ENCODE measurements around the gene IL12RB2. TPM values are rescaled to one million over a fixed set of nuclear protein-coding genes. Genes with fewer than 3 reads are reported as not detected.

Gene IL12RB2
- total RNA-seq, 1 experiment from 2014 or later = 0.22 TPM

- TF ChIP-seq SIN3A (IDR thresholded peaks at IDR 0.05; ENCODE audit: low read depth) = no peak
- no peak for TF ChIP-seq CBX3 (IDR thresholded peaks at IDR 0.05; ENCODE audit: low read depth)
- TF ChIP-seq, protein P1, sequence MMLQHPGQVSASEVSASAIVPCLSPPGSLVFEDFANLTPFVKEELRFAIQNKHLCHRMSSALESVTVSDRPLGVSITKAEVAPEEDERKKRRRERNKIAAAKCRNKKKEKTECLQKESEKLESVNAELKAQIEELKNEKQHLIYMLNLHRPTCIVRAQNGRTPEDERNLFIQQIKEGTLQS (IDR thresholded peaks at IDR 0.05) = no peak
- TF ChIP-seq YY1 (IDR thresholded peaks at IDR 0.05; ENCODE audit: extremely low read depth, insufficient replicate concordance, low read depth, low read length) = no peak
- no peaks in the 10 kb centered on the region for H3K9me2 ChIP-seq (ENCODE audit: insufficient read depth)
- DNase-seq (ENCODE audit: low read depth, low spot score) (no peak), ATAC-seq (no peak; the same call in 1 of the 2 replicates)
- intact Hi-C loops (cut with micrococcal nuclease) = no loop called here
- H3K4me3 ChIP-seq (replicated peaks in 1 of 2; ENCODE audit: low read depth in 1 of 2, low read length in 2 of 2) = no peak overlapping the region
- H3K79me2 ChIP-seq (ENCODE audit: insufficient read depth, low read length) = no peaks in the 10 kb centered on the region
- H3K27me3 ChIP-seq (ENCODE audit: insufficient read depth, low read length) = no peaks in the 10 kb centered on the region
- H3K36me3 ChIP-seq (ENCODE audit: control insufficient read depth in 1 of 2, insufficient read depth in 2 of 2, low read length in 2 of 2) = no peaks in the 10 kb centered on the region
- no peaks in the 10 kb centered on the region for H3K4me1 ChIP-seq (ENCODE audit: control insufficient read depth in 1 of 2, insufficient read depth in 2 of 2, low read length in 2 of 2)
- H3K4me2 ChIP-seq (ENCODE audit: low read length) = no peak overlapping the region
- H3K27ac ChIP-seq (ENCODE audit: low read depth, low read length) = no peak overlapping the region
- H4K20me1 ChIP-seq (ENCODE audit: insufficient read depth) = no peaks in the 10 kb centered on the region
- H2AFZ ChIP-seq (ENCODE audit: low read depth, low read length, poor library complexity, severe bottlenecking) = no peak overlapping the region
- no TSS peak for BruUV-seq (replicated peaks)
- H3K9ac ChIP-seq (ENCODE audit: low read length) = no peak overlapping the region
- CTCF ChIA-PET = interaction anchor here (0.6 to 1.0 kb wide), 2 partner anchors 71 to 239 kb away, joined by 3 read pairs; no protein-coding TSS in a partner anchor
- POLR2A ChIA-PET = no interaction called here
- H3K9me3 ChIP-seq (ENCODE audit: control insufficient read depth in 1 of 2, insufficient read depth in 1 of 2, low read depth in 1 of 2, low read length in 2 of 2) = no peaks in the 10 kb centered on the region
- RAD21 ChIA-PET (ENCODE audit: low non-redundant PET in 1 of 2, low total read pairs in 2 of 2, uncharacterized antibody in 2 of 2, unreplicated experiment in 2 of 2) = no interaction called here
Observed at GRCh38 chr1:67261680-67262079, 46.0 kb upstream of the IL12RB2 start.

DNA sequence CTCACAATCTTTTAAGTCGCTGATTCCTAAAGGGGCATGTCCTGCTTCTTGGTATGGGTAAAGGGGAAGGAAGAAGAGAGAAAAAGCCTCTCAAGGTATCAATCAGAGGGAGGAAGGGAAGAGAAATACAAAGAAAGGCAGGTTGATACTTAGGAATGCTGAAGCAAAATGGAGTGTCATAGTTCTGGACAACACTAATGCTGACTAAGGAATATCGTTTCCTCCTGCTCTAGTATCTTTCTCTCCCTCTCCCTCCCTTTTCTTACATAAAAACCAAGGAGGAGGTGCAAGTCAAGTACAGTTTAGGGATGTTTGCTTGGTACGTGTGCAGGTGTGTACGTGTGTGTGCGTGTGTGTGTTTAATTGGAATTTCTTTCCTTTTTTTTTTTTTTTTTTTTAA, 44.9 kb upstream of the IL12RB2 start:
- ChIA-PET CTCF (interaction anchor here (1.0 kb wide), 1 partner anchor 238 kb away, joined by 3 read pairs; no protein-coding TSS in a partner anchor), POLR2A (no interaction called here), RAD21 (ENCODE audit: low non-redundant PET in 1 of 2, low total read pairs in 2 of 2, uncharacterized antibody in 2 of 2, unreplicated experiment in 2 of 2) (no interaction called here)
- no TSS peak for BruUV-seq (replicated peaks)
- no peak for DNase-seq (ENCODE audit: low read depth, low spot score)
- H3K9me2 ChIP-seq (ENCODE audit: insufficient read depth) = no peaks in the 10 kb centered on the region
- H3K9me3 ChIP-seq (ENCODE audit: control insufficient read depth in 1 of 2, insufficient read depth in 1 of 2, low read depth in 1 of 2, low read length in 2 of 2) = no peaks in the 10 kb centered on the region
- intact Hi-C loops (cut with micrococcal nuclease) = no loop called here
- H3K27me3 ChIP-seq (ENCODE audit: insufficient read depth, low read length) = no peaks in the 10 kb centered on the region
- no peak overlapping the region for H2AFZ ChIP-seq (ENCODE audit: low read depth, low read length, poor library complexity, severe bottlenecking)
- no peak overlapping the region for H3K4me3 ChIP-seq (replicated peaks in 1 of 2; ENCODE audit: low read depth in 1 of 2, low read length in 2 of 2)
- H3K9ac ChIP-seq (ENCODE audit: low read length) = no peak overlapping the region
- ATAC-seq = no peak
- no peak overlapping the region for H3K27ac ChIP-seq (ENCODE audit: low read depth, low read length)
- no peaks in the 10 kb centered on the region for H3K4me1 ChIP-seq (ENCODE audit: control insufficient read depth in 1 of 2, insufficient read depth in 2 of 2, low read length in 2 of 2)
- no peaks in the 10 kb centered on the region for H3K36me3 ChIP-seq (ENCODE audit: control insufficient read depth in 1 of 2, insufficient read depth in 2 of 2, low read length in 2 of 2)
- no peak overlapping the region for H3K4me2 ChIP-seq (ENCODE audit: low read length)
- H4K20me1 ChIP-seq (ENCODE audit: insufficient read depth) = no peaks in the 10 kb centered on the region
- H3K79me2 ChIP-seq (ENCODE audit: insufficient read depth, low read length) = no peaks in the 10 kb centered on the region
- TF ChIP-seq, protein P2, sequence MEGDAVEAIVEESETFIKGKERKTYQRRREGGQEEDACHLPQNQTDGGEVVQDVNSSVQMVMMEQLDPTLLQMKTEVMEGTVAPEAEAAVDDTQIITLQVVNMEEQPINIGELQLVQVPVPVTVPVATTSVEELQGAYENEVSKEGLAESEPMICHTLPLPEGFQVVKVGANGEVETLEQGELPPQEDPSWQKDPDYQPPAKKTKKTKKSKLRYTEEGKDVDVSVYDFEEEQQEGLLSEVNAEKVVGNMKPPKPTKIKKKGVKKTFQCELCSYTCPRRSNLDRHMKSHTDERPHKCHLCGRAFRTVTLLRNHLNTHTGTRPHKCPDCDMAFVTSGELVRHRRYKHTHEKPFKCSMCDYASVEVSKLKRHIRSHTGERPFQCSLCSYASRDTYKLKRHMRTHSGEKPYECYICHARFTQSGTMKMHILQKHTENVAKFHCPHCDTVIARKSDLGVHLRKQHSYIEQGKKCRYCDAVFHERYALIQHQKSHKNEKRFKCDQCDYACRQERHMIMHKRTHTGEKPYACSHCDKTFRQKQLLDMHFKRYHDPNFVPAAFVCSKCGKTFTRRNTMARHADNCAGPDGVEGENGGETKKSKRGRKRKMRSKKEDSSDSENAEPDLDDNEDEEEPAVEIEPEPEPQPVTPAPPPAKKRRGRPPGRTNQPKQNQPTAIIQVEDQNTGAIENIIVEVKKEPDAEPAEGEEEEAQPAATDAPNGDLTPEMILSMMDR (IDR thresholded peaks at IDR 0.05 in 2 of 3, conservative IDR thresholded peaks at IDR 0.05 in 1 of 3; ENCODE audit: borderline replicate concordance in 1 of 3, insufficient read depth in 1 of 3, low read depth in 2 of 3, low read length in 2 of 3) = no peak
- no peak for TF ChIP-seq SRF (IDR thresholded peaks at IDR 0.05; ENCODE audit: low read depth)
- TF ChIP-seq, protein P1 (IDR thresholded peaks at IDR 0.05) = no peak
- TF ChIP-seq EZH2 (IDR thresholded peaks at IDR 0.05) = no peak
- no peak for TF ChIP-seq CBX3 (IDR thresholded peaks at IDR 0.05; ENCODE audit: low read depth)
- no peak for TF ChIP-seq ZNF274 (IDR thresholded peaks at IDR 0.05; ENCODE audit: low read depth, low read length)
- no peak for TF ChIP-seq EZH2phosphoT487 (IDR thresholded peaks at IDR 0.05; ENCODE audit: borderline replicate concordance)
- TF ChIP-seq JUND (IDR thresholded peaks at IDR 0.05) = no peak
- TF ChIP-seq ZBTB33 (IDR thresholded peaks at IDR 0.05; ENCODE audit: extremely low read depth, insufficient replicate concordance, low read length) = no peak
- TF ChIP-seq CEBPB (IDR thresholded peaks at IDR 0.05; ENCODE audit: low read depth) = no peak
- TF ChIP-seq YY1 (IDR thresholded peaks at IDR 0.05; ENCODE audit: extremely low read depth, insufficient replicate concordance, low read depth, low read length) = no peak
- no peak for TF ChIP-seq EGR1 (IDR thresholded peaks at IDR 0.05; ENCODE audit: low read depth)
- no peak for TF ChIP-seq FOSL1 (IDR thresholded peaks at IDR 0.05; ENCODE audit: low read depth)
- no peak for TF ChIP-seq SIN3A (IDR thresholded peaks at IDR 0.05; ENCODE audit: low read depth)
- TF ChIP-seq ELF1 (IDR thresholded peaks at IDR 0.05; ENCODE audit: borderline replicate concordance, low read depth) = no peak
- TF ChIP-seq, protein P3, sequence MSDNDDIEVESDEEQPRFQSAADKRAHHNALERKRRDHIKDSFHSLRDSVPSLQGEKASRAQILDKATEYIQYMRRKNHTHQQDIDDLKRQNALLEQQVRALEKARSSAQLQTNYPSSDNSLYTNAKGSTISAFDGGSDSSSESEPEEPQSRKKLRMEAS (IDR thresholded peaks at IDR 0.05) = no peak
